Measurements from ENCODE around the gene CDH13.

CDH13 gene

DNA sequence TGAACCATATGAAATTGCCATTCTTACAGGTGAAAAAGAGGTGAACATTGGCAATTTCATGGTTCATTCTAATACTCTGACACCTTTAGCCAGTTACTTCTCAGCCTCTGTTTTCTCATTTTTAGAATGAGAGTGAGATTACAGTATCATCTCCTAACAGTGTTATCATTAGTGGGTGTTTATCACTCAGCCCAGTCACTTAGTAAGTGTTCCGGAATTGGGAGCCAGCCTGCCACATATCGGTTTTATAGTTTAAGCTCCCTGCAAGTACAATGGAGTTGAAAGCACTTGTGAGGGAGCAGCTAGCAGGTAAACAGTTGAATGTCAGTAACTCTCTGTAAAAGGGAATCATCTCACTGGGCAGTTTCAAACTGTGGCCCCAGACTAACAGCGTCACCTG lies 597.9 kb downstream of the CDH13 start:
- Histone ChIP-seq H3K27ac (ENCODE audit: extremely low read depth, low read depth, low read length) (no peak overlapping the region), H3K9me3 (ENCODE audit: control insufficient read depth, insufficient read depth, low read depth, low read length) (no peaks in the 10 kb centered on the region), H3K36me3 (ENCODE audit: control insufficient read depth in 2 of 2, insufficient read depth in 1 of 2, low read length in 2 of 2) (no peaks in the 10 kb centered on the region), H3K4me3 (ENCODE audit: low read depth, low read length) (no peak overlapping the region), H3K4me1 (ENCODE audit: control insufficient read depth, insufficient read depth, low read length) (no peaks in the 10 kb centered on the region)
- ChIA-PET POLR2A (no interaction called here), CTCF (no interaction called here)
- no peak for TF ChIP-seq ZNF112 (tag by site-specific recombination; IDR thresholded peaks at IDR 0.05)

DNA sequence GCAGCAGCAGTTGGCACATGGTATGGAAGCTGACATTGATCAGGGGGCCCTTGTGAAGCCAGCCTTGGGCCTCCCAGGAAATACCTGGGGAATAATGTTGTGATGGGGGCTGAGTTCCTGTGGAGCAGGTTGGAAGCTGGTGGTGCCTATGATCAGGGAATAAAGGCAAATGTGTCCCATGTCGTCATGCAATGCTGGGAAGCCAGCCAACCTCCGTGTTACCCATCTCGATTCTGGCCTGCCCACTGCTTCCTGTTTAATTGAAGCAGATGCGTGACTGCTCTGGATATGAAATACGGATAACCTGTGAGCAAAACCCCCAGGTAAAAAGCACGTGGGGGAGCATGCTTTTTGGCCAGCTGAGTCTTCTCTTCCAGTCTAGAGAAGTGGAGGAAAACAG lies 600.6 kb downstream of the CDH13 start:
- H3K4me3 ChIP-seq (ENCODE audit: low read depth, low read length): no peak overlapping the region
- POLR2A ChIA-PET: no interaction called here

DNA sequence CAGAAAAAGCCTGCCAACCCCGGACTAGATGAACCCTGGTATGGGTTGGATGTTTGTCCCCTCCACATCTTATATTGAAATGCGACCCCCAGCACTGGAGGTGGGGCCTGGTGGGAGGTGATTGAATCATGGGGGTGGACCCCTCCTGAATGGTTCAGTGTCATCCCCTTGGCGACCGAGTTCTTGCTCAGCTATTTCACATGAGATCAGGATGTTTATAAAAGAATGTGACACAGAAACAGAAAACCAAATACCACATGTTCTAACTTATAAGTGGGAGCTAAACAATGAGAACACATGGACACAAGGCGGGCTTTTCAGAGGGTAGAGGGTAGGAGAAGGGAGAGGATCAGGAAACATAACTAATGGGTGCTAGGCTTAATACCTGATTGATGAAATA lies 605.0 kb downstream of the CDH13 start:
- H3K36me3 ChIP-seq (ENCODE audit: control insufficient read depth in 2 of 2, insufficient read depth in 1 of 2, low read length in 2 of 2): no peaks in the 10 kb centered on the region
- ChIA-PET POLR2A (no interaction called here), CTCF (interaction anchor here (0.6 kb wide), 1 partner anchor 730 kb away, joined by 3 read pairs; no protein-coding TSS in a partner anchor)
- H3K4me3 ChIP-seq (ENCODE audit: low read depth, low read length): no peak overlapping the region
- H3K4me1 ChIP-seq (ENCODE audit: control insufficient read depth, insufficient read depth, low read length): no peaks in the 10 kb centered on the region
- no peak overlapping the region for H3K27ac ChIP-seq (ENCODE audit: extremely low read depth, low read depth, low read length)
- no peaks in the 10 kb centered on the region for H3K9me3 ChIP-seq (ENCODE audit: control insufficient read depth, insufficient read depth, low read depth, low read length)
- TF ChIP-seq ZNF624 (tag by site-specific recombination; IDR thresholded peaks at IDR 0.05): no peak
- TF ChIP-seq, protein P1, sequence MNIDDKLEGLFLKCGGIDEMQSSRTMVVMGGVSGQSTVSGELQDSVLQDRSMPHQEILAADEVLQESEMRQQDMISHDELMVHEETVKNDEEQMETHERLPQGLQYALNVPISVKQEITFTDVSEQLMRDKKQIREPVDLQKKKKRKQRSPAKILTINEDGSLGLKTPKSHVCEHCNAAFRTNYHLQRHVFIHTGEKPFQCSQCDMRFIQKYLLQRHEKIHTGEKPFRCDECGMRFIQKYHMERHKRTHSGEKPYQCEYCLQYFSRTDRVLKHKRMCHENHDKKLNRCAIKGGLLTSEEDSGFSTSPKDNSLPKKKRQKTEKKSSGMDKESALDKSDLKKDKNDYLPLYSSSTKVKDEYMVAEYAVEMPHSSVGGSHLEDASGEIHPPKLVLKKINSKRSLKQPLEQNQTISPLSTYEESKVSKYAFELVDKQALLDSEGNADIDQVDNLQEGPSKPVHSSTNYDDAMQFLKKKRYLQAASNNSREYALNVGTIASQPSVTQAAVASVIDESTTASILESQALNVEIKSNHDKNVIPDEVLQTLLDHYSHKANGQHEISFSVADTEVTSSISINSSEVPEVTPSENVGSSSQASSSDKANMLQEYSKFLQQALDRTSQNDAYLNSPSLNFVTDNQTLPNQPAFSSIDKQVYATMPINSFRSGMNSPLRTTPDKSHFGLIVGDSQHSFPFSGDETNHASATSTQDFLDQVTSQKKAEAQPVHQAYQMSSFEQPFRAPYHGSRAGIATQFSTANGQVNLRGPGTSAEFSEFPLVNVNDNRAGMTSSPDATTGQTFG (tag by site-specific recombination; IDR thresholded peaks at IDR 0.05; ENCODE audit: borderline replicate concordance): no peak
- TF ChIP-seq ZNF544 (tag by site-specific recombination; IDR thresholded peaks at IDR 0.05): no peak
- TF ChIP-seq ZNF335 (tag by site-specific recombination; conservative IDR thresholded peaks at IDR 0.05): no peak
- TF ChIP-seq GLIS2 (tag by site-specific recombination; IDR thresholded peaks at IDR 0.05): no peak
- no peak for TF ChIP-seq ZNF514 (tag by site-specific recombination; IDR thresholded peaks at IDR 0.05)
- TF ChIP-seq KLF8 (tag by site-specific recombination; IDR thresholded peaks at IDR 0.05): no peak
- TF ChIP-seq ZNF610 (tag by site-specific recombination; IDR thresholded peaks at IDR 0.05; ENCODE audit: borderline replicate concordance): no peak
- no peak for TF ChIP-seq ZNF324 (tag by site-specific recombination; IDR thresholded peaks at IDR 0.05)
- TF ChIP-seq ZNF701 (tag by site-specific recombination; IDR thresholded peaks at IDR 0.05): no peak

More for the DNA sequence above, 600.6 kb downstream of the CDH13 start:
- Histone ChIP-seq H3K4me1 (ENCODE audit: control insufficient read depth, insufficient read depth, low read length) (no peaks in the 10 kb centered on the region), H3K9me3 (ENCODE audit: control insufficient read depth, insufficient read depth, low read depth, low read length) (no peaks in the 10 kb centered on the region), H3K27ac (ENCODE audit: extremely low read depth, low read depth, low read length) (no peak overlapping the region), H3K36me3 (ENCODE audit: control insufficient read depth in 2 of 2, insufficient read depth in 1 of 2, low read length in 2 of 2) (no peaks in the 10 kb centered on the region)
- CTCF ChIA-PET: no interaction called here
- TF ChIP-seq, protein P2, sequence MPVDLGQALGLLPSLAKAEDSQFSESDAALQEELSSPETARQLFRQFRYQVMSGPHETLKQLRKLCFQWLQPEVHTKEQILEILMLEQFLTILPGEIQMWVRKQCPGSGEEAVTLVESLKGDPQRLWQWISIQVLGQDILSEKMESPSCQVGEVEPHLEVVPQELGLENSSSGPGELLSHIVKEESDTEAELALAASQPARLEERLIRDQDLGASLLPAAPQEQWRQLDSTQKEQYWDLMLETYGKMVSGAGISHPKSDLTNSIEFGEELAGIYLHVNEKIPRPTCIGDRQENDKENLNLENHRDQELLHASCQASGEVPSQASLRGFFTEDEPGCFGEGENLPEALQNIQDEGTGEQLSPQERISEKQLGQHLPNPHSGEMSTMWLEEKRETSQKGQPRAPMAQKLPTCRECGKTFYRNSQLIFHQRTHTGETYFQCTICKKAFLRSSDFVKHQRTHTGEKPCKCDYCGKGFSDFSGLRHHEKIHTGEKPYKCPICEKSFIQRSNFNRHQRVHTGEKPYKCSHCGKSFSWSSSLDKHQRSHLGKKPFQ (tag by site-specific recombination; IDR thresholded peaks at IDR 0.05): no peak
- TF ChIP-seq ZNF596 (tag by site-specific recombination; IDR thresholded peaks at IDR 0.05) (no peak), EGR2 (tag by site-specific recombination; IDR thresholded peaks at IDR 0.05; ENCODE audit: low read depth) (no peak), MYNN (tag by site-specific recombination; IDR thresholded peaks at IDR 0.05; ENCODE audit: borderline replicate concordance) (no peak), REPIN1 (tag by site-specific recombination; IDR thresholded peaks at IDR 0.05; ENCODE audit: low read depth) (no peak), ZNF670 (tag by site-specific recombination; IDR thresholded peaks at IDR 0.05; ENCODE audit: low read depth) (no peak), ZNF423 (tag by site-specific recombination; IDR thresholded peaks at IDR 0.05) (no peak), ZNF785 (tag by site-specific recombination; IDR thresholded peaks at IDR 0.05) (no peak), ZNF600 (tag by site-specific recombination; IDR thresholded peaks at IDR 0.05) (no peak), ZNF221 (tag by site-specific recombination; IDR thresholded peaks at IDR 0.05; ENCODE audit: borderline replicate concordance) (no peak), ZFP37 (tag by site-specific recombination; IDR thresholded peaks at IDR 0.05) (no peak), ZSCAN30 (tag by site-specific recombination; IDR thresholded peaks at IDR 0.05) (no peak), HOXD13 (CRISPR knock-in tag; IDR thresholded peaks at IDR 0.05; ENCODE audit: borderline replicate concordance) (no peak), ZNF2 (tag by site-specific recombination; IDR thresholded peaks at IDR 0.05) (no peak), ZNF184 (tag by site-specific recombination; IDR thresholded peaks at IDR 0.05) (no peak), ZNF561 (tag by site-specific recombination; IDR thresholded peaks at IDR 0.05; ENCODE audit: borderline replicate concordance) (no peak), ZNF792 (tag by site-specific recombination; IDR thresholded peaks at IDR 0.05) (no peak)
- TF ChIP-seq, protein P3, sequence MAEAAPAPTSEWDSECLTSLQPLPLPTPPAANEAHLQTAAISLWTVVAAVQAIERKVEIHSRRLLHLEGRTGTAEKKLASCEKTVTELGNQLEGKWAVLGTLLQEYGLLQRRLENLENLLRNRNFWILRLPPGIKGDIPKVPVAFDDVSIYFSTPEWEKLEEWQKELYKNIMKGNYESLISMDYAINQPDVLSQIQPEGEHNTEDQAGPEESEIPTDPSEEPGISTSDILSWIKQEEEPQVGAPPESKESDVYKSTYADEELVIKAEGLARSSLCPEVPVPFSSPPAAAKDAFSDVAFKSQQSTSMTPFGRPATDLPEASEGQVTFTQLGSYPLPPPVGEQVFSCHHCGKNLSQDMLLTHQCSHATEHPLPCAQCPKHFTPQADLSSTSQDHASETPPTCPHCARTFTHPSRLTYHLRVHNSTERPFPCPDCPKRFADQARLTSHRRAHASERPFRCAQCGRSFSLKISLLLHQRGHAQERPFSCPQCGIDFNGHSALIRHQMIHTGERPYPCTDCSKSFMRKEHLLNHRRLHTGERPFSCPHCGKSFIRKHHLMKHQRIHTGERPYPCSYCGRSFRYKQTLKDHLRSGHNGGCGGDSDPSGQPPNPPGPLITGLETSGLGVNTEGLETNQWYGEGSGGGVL (tag by site-specific recombination; IDR thresholded peaks at IDR 0.05): no peak
- TF ChIP-seq, protein P4, sequence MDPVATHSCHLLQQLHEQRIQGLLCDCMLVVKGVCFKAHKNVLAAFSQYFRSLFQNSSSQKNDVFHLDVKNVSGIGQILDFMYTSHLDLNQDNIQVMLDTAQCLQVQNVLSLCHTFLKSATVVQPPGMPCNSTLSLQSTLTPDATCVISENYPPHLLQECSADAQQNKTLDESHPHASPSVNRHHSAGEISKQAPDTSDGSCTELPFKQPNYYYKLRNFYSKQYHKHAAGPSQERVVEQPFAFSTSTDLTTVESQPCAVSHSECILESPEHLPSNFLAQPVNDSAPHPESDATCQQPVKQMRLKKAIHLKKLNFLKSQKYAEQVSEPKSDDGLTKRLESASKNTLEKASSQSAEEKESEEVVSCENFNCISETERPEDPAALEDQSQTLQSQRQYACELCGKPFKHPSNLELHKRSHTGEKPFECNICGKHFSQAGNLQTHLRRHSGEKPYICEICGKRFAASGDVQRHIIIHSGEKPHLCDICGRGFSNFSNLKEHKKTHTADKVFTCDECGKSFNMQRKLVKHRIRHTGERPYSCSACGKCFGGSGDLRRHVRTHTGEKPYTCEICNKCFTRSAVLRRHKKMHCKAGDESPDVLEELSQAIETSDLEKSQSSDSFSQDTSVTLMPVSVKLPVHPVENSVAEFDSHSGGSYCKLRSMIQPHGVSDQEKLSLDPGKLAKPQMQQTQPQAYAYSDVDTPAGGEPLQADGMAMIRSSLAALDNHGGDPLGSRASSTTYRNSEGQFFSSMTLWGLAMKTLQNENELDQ (tag by site-specific recombination; IDR thresholded peaks at IDR 0.05; ENCODE audit: low read depth): no peak
- TF ChIP-seq, protein P5, sequence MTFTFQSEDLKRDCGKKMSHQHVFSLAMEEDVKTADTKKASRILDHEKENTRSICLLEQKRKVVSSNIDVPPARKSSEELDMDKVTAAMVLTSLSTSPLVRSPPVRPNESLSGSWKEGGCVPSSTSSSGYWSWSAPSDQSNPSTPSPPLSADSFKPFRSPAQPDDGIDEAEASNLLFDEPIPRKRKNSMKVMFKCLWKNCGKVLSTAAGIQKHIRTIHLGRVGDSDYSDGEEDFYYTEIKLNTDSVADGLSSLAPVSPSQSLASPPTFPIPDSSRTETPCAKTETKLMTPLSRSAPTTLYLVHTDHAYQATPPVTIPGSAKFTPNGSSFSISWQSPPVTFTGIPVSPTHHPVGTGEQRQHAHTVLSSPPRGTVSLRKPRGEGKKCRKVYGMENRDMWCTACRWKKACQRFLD (tag by site-specific recombination; IDR thresholded peaks at IDR 0.05): no peak

All from HEK293 (cell line).